Activated B cell treated with CpG ODN at 0.5 μM for 24 hours (primary cell): Measurements from ENCODE around the gene LRRC4B. TPM values are rescaled to one million over a fixed set of nuclear protein-coding genes. Genes with fewer than 3 reads are reported as not detected.

Experiments used
- ATAC-seq: fragments of 200-7000 bp; cut with Tn5 transposase; one replicate; pipeline ENCODE4 v1.10.0; 2021; ENCODE audit warnings: low read depth, mild to moderate bottlenecking, moderate library complexity
- CTCF ChIA-PET: fragments of 350-600 bp; sonication (Branson Sonifier 250); formaldehyde crosslinking; loops from one replicate; lab custom pipeline; 2021; ENCODE audit warnings: antibody characterized with exemption; lab: Charles Lee
- POLR2A ChIA-PET: fragments of 350-600 bp; sonication (Branson Sonifier 250); formaldehyde crosslinking; loops from one replicate; lab custom pipeline; 2021; ENCODE audit warnings: antibody characterized with exemption; lab: Charles Lee
- DNase-seq: peaks from one replicate; pipeline ENCODE4 v3.0.0; 2022
- H3K27ac Mint-ChIP-seq: one replicate; pipeline ENCODE4 v1.8.0; 2020; ENCODE audit warnings: mixed read lengths
- H3K27me3 Mint-ChIP-seq: one replicate; pipeline ENCODE4 v1.8.0; 2021; ENCODE audit warnings: mixed read lengths
- H3K36me3 Mint-ChIP-seq: one replicate; pipeline ENCODE4 v1.8.0; 2021; ENCODE audit warnings: low read depth, mixed read lengths
- H3K4me1 Mint-ChIP-seq: one replicate; pipeline ENCODE4 v1.8.0; 2021; ENCODE audit warnings: mixed read lengths
- H3K4me3 Mint-ChIP-seq: one replicate; pipeline ENCODE4 v1.8.0; 2020; ENCODE audit warnings: mild to moderate bottlenecking, mixed read lengths
- H3K9me3 Mint-ChIP-seq: one replicate; pipeline ENCODE4 v1.8.0; 2020; ENCODE audit warnings: mixed read lengths
- intact Hi-C: fragments of 100-400 bp; cut with micrococcal nuclease; formaldehyde crosslinking; loops from one replicate; pipeline ENCODE4 v1.15.1; 2024
- total RNA-seq: library from RNA; stranded (reverse); gene quantifications from 2 replicates; pipeline ENCODE4 v1.2.3, GENCODE V29; 2022
- TF ChIP-seq, protein P1 (sequence below): fragments of 200-600 bp; IDR thresholded peaks from one replicate; pipeline ENCODE4 v1.8.0; 2022; ENCODE audit warnings: antibody characterized with exemption, mild to moderate bottlenecking

LRRC4B gene
- total RNA-seq, 1 donor from 2014 or later = not detected

DNA sequence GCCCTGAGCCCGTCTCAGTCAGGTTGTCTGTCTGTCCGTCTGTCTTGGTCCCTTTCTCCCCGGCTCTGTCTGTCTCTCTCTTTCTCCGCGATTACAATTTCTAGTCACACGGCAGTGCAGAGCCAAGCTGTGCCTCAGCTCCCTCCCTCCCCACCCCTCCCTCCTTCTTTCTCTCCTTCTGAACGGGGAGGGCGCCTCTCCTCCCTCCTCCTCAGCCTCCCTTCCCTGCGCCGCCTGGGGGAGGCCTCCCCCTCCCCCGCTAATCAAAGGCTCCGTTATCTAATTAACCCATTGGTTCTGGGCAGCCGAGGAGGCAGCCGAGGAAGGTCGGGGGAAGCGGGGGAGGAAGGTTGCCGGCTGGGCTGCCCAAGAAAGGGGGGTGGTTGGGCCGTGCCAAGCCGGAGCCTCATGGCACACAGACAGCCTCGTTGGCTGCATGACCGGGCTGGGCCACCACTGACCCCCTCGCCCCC lies 16.5 kb downstream of the LRRC4B start:
- no peak for DNase-seq
- Mint-ChIP-seq H3K36me3 (no peaks in the 10 kb centered on the region), H3K4me1 (peaks cover 11% of the 10 kb centered on the region), H3K27ac (no peak overlapping the region), H3K9me3 (no peaks in the 10 kb centered on the region), H3K27me3 (peaks cover 61% of the 10 kb centered on the region), H3K4me3 (no peak overlapping the region)
- ChIA-PET POLR2A (no interaction called here), CTCF (no interaction called here)
- TF ChIP-seq, protein P1, sequence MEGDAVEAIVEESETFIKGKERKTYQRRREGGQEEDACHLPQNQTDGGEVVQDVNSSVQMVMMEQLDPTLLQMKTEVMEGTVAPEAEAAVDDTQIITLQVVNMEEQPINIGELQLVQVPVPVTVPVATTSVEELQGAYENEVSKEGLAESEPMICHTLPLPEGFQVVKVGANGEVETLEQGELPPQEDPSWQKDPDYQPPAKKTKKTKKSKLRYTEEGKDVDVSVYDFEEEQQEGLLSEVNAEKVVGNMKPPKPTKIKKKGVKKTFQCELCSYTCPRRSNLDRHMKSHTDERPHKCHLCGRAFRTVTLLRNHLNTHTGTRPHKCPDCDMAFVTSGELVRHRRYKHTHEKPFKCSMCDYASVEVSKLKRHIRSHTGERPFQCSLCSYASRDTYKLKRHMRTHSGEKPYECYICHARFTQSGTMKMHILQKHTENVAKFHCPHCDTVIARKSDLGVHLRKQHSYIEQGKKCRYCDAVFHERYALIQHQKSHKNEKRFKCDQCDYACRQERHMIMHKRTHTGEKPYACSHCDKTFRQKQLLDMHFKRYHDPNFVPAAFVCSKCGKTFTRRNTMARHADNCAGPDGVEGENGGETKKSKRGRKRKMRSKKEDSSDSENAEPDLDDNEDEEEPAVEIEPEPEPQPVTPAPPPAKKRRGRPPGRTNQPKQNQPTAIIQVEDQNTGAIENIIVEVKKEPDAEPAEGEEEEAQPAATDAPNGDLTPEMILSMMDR = no peak
- intact Hi-C loops = no loop called here
- ATAC-seq = no peak

DNA sequence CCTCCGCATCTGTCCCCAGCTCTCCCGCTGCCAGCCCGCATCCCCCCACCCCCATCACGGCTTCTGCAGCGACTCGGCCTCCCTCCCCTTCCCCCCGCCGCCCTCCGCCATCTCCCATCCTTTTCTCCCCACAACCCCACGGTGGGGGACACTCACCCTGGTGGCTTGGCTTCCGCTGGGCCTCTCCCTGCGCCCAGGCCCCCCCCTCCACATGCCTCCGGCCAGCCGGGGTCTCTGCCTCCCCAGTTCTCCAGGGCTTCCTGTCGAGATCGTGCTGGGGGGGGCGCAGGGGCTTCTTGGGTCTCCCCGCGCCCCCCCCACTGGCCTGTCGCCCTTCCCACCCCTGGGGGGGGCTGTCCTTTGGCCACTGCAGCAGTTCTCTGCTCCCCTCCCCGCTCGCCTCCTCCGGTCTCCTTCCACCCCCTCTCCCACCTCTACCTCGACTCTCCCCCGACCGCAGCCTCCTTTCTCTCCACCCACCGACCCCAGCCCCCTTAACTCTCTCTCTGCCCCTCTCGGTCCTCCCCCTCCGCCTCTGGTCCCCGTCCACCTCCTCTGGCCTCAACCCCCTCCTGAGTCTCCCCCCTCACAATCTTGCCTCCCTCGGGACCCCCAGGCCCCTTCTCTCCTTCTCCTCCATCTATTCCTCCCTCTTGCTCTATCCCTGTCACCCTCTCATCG lies 17.1 kb downstream of the LRRC4B start:
- Mint-ChIP-seq H3K27me3 (peaks cover 58% of the 10 kb centered on the region), H3K27ac (no peak overlapping the region), H3K4me1 (peaks cover 6% of the 10 kb centered on the region), H3K4me3 (no peak overlapping the region), H3K9me3 (no peaks in the 10 kb centered on the region), H3K36me3 (no peaks in the 10 kb centered on the region)
- ATAC-seq (no peak), DNase-seq (no peak)
- ChIA-PET CTCF (no interaction called here), POLR2A (no interaction called here)
- TF ChIP-seq, protein P1 = no peak
- intact Hi-C loops = no loop called here

DNA sequence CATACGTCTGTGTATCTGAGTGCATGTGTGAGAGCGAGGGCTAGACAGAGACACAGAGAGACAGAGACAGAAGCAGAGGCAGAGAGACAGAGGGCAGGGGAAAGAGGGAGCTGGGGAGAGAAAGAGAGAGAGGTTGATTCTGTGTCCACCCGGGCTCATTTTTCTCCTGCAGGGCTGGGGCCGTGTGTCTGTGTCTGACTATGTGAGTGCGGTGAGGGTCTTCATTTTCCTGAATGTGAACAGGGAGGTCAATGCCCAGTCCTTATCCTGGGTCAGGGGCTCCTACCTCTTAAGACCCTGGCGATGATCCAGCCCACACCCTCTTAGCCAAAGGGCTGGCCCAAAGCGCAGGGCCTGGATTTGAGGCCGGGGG lies 17.7 kb downstream of the LRRC4B start:
- CTCF ChIA-PET = no interaction called here

DNA sequence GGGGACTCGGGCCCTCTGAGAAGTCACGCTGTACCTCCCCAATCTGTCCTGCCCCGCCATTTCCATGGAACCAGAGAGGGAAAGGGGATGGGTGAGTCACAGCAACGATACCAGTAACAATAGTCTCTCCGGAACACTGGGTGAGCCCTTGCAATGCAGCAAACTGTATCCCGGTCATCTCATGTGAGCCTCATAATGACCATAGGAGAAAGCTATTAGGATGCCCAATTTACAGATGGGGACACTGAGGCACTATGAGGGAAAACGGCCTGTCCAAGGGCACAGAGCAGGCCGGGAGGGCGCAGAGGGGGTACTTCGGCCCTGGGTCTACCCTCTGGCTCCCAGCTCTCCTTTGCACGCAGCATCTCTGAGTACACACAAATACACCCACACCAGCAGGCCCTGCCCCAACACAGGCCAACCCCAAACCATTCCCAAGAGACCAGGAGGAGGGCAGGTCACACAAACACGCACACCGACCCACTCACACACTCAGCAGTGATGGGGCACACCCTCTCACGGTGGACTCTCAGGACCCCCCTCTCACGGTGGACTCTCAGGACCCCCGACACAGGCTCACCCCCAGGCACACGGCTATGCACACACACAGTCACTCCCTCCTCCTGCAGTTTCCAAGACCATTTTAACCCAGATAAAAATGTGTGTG lies 18.2 kb downstream of the LRRC4B start:
- intact Hi-C loops = no loop called here
- Mint-ChIP-seq H3K9me3 (no peaks in the 10 kb centered on the region), H3K27me3 (peaks cover 51% of the 10 kb centered on the region), H3K36me3 (no peaks in the 10 kb centered on the region), H3K4me1 (peaks cover 4% of the 10 kb centered on the region), H3K27ac (no peak overlapping the region), H3K4me3 (no peak overlapping the region)
- ChIA-PET POLR2A (no interaction called here), CTCF (no interaction called here)
- ATAC-seq (no peak), DNase-seq (no peak)
- TF ChIP-seq, protein P1 = no peak

More for the DNA sequence above, 17.7 kb downstream of the LRRC4B start:
- no peak overlapping the region for H3K27ac Mint-ChIP-seq
- DNase-seq (no peak), ATAC-seq (no peak)
- peaks cover 5% of the 10 kb centered on the region for H3K4me1 Mint-ChIP-seq
- no peaks in the 10 kb centered on the region for H3K36me3 Mint-ChIP-seq
- intact Hi-C loops = no loop called here
- TF ChIP-seq, protein P1 = no peak
- POLR2A ChIA-PET = no interaction called here
- no peak overlapping the region for H3K4me3 Mint-ChIP-seq
- H3K27me3 Mint-ChIP-seq = peaks cover 56% of the 10 kb centered on the region
- H3K9me3 Mint-ChIP-seq = no peaks in the 10 kb centered on the region
